PC-3 (cell line): ENCODE data around the gene NDOR1. TPM values are rescaled to one million over a fixed set of nuclear protein-coding genes. Genes with fewer than 3 reads are reported as not detected.

Experiments
- ATAC-seq: fragments of 200-7000 bp; cut with Tn5 transposase; 2 replicates; pipeline ENCODE4 v1.9.1; 2020; ENCODE audit warnings: mild to moderate bottlenecking, moderate library complexity
- BruUV-seq: library from RNA; stranded (reverse); fragments of 400-500 nt; replicated peaks from 2 replicates; lab custom pipeline; 2021; lab: Mats Ljungman, UMichigan
- CTCF ChIA-PET: fragments of 300-600 bp; sonication (Branson Sonifier 250); formaldehyde crosslinking; loops from one replicate; lab custom pipeline; 2022; ENCODE audit warnings: antibody characterized with exemption; lab: Charles Lee
- POLR2A ChIA-PET: fragments of 300-600 bp; sonication (Branson Sonifier 250); formaldehyde crosslinking; loops from one replicate; lab custom pipeline; 2022; ENCODE audit warnings: antibody characterized with exemption; ENCODE audit not compliant: unreplicated experiment; lab: Charles Lee
- DNase-seq: peaks from one replicate; pipeline ENCODE4 v3.0.0-alpha.2; 2015
- H2AFZ ChIP-seq: fragments of 300-600 bp; sonication (generic); 2 replicates; pipeline ENCODE4 v1.6.0; 2016; ENCODE audit warnings: antibody characterized with exemption, low read length
- H3F3A ChIP-seq: fragments of 300-600 bp; sonication (generic); one replicate; pipeline ENCODE4 v1.6.0; 2017; ENCODE audit warnings: antibody characterized with exemption, low read length, control low read depth, mild to moderate bottlenecking; ENCODE audit not compliant: unreplicated experiment
- H3K27ac ChIP-seq: fragments of 300-600 bp; sonication (generic); 2 replicates; pipeline ENCODE4 v1.5.1; 2016; ENCODE audit warnings: mild to moderate bottlenecking, low read length
- H3K27me3 ChIP-seq: fragments of 300-600 bp; sonication (generic); 2 replicates; pipeline ENCODE4 v1.6.1; 2016; ENCODE audit warnings: low read length, mixed read lengths
- H3K36me3 ChIP-seq: fragments of 300-600 bp; sonication (generic); 2 replicates; pipeline ENCODE4 v1.6.1; 2016; ENCODE audit warnings: low read depth, mixed run types, low read length, mixed read lengths
- H3K4me1 ChIP-seq: fragments of 300-600 bp; sonication (generic); 2 replicates; pipeline ENCODE4 v1.5.1; 2016; ENCODE audit warnings: low read length; ENCODE audit not compliant: insufficient read depth
- H3K4me2 ChIP-seq: fragments of 300-600 bp; sonication (generic); 2 replicates; pipeline ENCODE4 v1.6.0; 2016; ENCODE audit warnings: low read length
- H3K4me3 ChIP-seq: fragments of 300-600 bp; sonication (generic); 2 replicates; pipeline ENCODE4 v1.5.1; 2016; ENCODE audit warnings: mild to moderate bottlenecking, low read length, mixed read lengths
- H3K79me2 ChIP-seq: fragments of 300-600 bp; sonication (generic); 2 replicates; pipeline ENCODE4 v1.6.1; 2017; ENCODE audit warnings: low read length, mixed read lengths
- H3K9ac ChIP-seq: fragments of 300-600 bp; sonication (generic); 2 replicates; pipeline ENCODE4 v1.6.0; 2016; ENCODE audit warnings: mild to moderate bottlenecking, low read length
- H3K9me2 ChIP-seq: fragments of 300-600 bp; sonication (generic); replicated peaks from 2 replicates; pipeline ENCODE4 v1.6.1; 2016; ENCODE audit warnings: mixed run types, low read length, mixed read lengths
- H3K9me3 ChIP-seq: fragments of 300-600 bp; sonication (generic); 2 replicates; pipeline ENCODE4 v1.6.1; 2016; ENCODE audit warnings: low read length, mixed read lengths
- H4K20me1 ChIP-seq: fragments of 300-600 bp; sonication (generic); 2 replicates; pipeline ENCODE4 v1.6.1; 2016; ENCODE audit warnings: low read length, mixed read lengths
- EZH2 ChIP-seq: fragments of 300-600 bp; sonication (generic); IDR thresholded peaks from one replicate; pipeline ENCODE4 v1.6.1; 2017; ENCODE audit warnings: antibody characterized with exemption, mild to moderate bottlenecking, low read length; ENCODE audit not compliant: unreplicated experiment
- EZH2phosphoT487 ChIP-seq: fragments of 300-600 bp; sonication (generic); IDR thresholded peaks from 2 replicates; pipeline ENCODE4 v1.6.1; 2018; ENCODE audit warnings: mild to moderate bottlenecking, antibody characterized with exemption, low read length, borderline replicate concordance
- intact Hi-C: fragments of 100-400 bp; cut with micrococcal nuclease; formaldehyde crosslinking; loops from 2 replicates; pipeline ENCODE4 v1.9.0; 2023
- total RNA-seq: library from RNA; depleted of rRNA; stranded (reverse); fragments of >200 nt; gene quantifications from 2 replicates; pipeline ENCODE4 v1.2.3, GENCODE V29; 2014
- TF ChIP-seq, protein P1 (sequence below): fragments of 300-600 bp; sonication (generic); conservative IDR thresholded peaks from 2 replicates; pipeline ENCODE4 v1.5.1; 2017; ENCODE audit warnings: antibody characterized with exemption, low read depth, mild to moderate bottlenecking, low read length

Gene NDOR1
- total RNA-seq, 1 experiment from 2014 or later: 25.7 TPM

DNA sequence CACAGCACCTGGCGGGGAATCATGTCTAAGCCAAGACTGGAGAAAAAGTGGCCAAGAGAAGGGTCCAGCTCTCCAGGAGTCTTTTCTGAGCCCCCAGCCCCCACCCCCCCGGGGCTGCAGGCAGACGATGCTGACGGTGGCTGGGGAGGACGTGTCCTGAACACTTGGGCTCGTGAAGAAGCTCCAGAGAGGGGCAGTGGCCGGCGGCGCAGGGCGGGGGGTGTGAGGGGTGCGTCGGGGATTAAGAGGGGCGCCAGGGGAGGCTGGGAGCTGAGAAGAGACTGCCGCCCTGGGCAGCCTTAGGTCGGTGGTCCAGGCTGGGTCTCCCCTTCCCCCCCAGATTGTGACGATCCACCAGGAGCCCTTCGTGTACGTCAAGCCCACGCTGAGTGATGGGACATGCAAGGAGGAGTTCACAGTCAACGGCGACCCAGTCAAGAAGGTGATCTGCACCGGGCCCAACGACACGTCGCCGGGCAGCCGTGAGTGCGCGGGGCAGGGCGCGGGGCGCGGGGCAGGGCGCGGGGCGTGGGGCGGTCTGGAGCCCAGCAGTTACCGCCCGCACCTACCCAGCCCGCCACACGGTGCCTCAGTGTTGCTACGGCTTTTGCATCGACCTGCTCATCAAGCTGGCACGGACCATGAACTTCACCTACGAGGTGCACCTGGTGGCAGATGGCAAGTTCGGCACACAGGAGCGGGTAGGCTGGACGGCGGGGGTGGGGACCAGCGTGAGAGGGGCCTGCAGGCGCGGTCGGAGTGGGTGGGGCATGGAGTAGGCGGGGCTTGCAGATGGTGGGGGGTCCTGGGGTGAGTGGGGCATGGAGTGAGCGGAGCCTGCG, 44.6 kb upstream of the NDOR1 start:
- no peak overlapping the region for H3K27ac ChIP-seq
- BruUV-seq: no TSS peak
- TF ChIP-seq, protein P1, sequence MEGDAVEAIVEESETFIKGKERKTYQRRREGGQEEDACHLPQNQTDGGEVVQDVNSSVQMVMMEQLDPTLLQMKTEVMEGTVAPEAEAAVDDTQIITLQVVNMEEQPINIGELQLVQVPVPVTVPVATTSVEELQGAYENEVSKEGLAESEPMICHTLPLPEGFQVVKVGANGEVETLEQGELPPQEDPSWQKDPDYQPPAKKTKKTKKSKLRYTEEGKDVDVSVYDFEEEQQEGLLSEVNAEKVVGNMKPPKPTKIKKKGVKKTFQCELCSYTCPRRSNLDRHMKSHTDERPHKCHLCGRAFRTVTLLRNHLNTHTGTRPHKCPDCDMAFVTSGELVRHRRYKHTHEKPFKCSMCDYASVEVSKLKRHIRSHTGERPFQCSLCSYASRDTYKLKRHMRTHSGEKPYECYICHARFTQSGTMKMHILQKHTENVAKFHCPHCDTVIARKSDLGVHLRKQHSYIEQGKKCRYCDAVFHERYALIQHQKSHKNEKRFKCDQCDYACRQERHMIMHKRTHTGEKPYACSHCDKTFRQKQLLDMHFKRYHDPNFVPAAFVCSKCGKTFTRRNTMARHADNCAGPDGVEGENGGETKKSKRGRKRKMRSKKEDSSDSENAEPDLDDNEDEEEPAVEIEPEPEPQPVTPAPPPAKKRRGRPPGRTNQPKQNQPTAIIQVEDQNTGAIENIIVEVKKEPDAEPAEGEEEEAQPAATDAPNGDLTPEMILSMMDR: no peak
- TF ChIP-seq EZH2phosphoT487 (no peak), EZH2 (no peak)
- intact Hi-C loops: no loop called here
- H3K4me1 ChIP-seq: no peaks in the 10 kb centered on the region; the same call in 1 of the 2 replicates
- POLR2A ChIA-PET: no interaction called here
- H3K9ac ChIP-seq: no peak overlapping the region
- H3K79me2 ChIP-seq: no peaks in the 10 kb centered on the region
- H3K36me3 ChIP-seq: no peaks in the 10 kb centered on the region
- no peaks in the 10 kb centered on the region for H3K9me3 ChIP-seq
- DNase-seq (no peak), ATAC-seq (no peak)
- H3F3A ChIP-seq: no peaks in the 10 kb centered on the region
- H2AFZ ChIP-seq: no peak overlapping the region
- no peaks in the 10 kb centered on the region for H3K9me2 ChIP-seq
- H4K20me1 ChIP-seq: no peaks in the 10 kb centered on the region
- no peak overlapping the region for H3K4me2 ChIP-seq
- CTCF ChIA-PET: no interaction called here
- peaks cover 17% of the 10 kb centered on the region for H3K27me3 ChIP-seq
- no peak overlapping the region for H3K4me3 ChIP-seq

DNA sequence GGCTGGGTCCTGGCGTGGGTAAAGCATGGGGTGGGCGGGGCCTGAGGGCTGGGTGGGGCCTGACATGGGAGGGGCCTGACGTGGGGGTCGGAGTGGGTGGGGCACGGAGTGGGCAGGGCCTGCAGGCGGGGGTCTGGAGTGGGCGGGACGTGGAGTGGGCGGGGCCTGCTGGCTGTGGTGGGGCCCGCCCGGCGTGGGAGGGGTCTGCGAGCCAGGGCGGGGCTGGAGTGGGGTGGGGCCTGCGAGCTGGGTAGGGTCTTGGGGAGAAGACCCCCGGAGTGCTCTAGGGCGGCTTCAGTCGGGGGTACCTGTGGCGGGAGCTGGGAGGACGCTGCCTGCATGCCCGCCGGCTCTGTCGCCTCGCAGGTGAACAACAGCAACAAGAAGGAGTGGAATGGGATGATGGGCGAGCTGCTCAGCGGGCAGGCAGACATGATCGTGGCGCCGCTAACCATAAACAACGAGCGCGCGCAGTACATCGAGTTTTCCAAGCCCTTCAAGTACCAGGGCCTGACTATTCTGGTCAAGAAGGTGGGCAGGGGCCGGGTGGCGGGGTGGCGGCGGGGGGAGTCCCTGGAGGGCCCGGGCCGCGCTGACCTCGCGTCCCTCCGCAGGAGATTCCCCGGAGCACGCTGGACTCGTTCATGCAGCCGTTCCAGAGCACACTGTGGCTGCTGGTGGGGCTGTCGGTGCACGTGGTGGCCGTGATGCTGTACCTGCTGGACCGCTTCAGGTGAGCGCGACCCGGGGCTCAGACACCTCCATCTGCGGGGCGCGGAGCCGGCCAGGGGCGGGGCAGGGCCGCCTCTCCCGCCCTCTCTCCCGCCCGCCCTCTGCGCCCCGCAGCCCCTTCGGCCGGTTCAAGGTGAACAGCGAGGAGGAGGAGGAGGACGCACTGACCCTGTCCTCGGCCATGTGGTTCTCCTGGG, 43.7 kb upstream of the NDOR1 start:
- no peak overlapping the region for H3K4me3 ChIP-seq
- H2AFZ ChIP-seq: no peak overlapping the region
- H3K79me2 ChIP-seq: no peaks in the 10 kb centered on the region
- H3K9me3 ChIP-seq: no peaks in the 10 kb centered on the region
- DNase-seq (no peak), ATAC-seq (no peak)
- TF ChIP-seq, protein P1: no peak
- no peak for TF ChIP-seq EZH2phosphoT487
- TF ChIP-seq EZH2: no peak
- no peaks in the 10 kb centered on the region for H4K20me1 ChIP-seq
- CTCF ChIA-PET: no interaction called here
- no peaks in the 10 kb centered on the region for H3F3A ChIP-seq
- H3K4me1 ChIP-seq: no peaks in the 10 kb centered on the region; the same call in 1 of the 2 replicates
- POLR2A ChIA-PET: no interaction called here
- H3K9me2 ChIP-seq: no peaks in the 10 kb centered on the region
- H3K4me2 ChIP-seq: no peak overlapping the region
- no TSS peak for BruUV-seq
- H3K27me3 ChIP-seq: peaks cover 20% of the 10 kb centered on the region
- H3K36me3 ChIP-seq: no peaks in the 10 kb centered on the region
- H3K27ac ChIP-seq: no peak overlapping the region
- intact Hi-C loops: no loop called here
- no peak overlapping the region for H3K9ac ChIP-seq
